Measurements from ENCODE around the gene IRX2.

IRX2 gene

DNA sequence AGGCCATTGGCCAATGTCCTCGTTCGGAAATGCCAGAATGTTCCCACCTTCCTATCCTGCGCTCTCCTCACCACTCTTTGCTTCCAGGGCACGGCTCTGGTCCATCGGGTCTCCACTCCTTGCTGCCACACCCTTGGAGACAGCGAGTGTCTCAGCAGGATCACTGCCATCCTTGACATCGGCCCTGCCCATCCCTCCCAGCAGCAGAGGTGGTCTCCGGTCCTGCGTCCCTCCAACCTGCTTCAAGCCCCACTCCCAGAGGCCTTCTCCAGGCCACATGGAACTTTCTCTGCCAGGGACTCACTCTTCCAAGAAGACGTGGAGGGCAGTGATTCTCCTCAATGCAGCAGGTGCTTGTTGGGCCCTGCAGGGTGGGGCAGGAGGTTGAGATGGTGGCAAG, 42.7 kb downstream of the IRX2 start:
- TF ChIP-seq GATA3 (IDR thresholded peaks at IDR 0.05; ENCODE audit: low read depth, low read length) = no peak
- no peak for TF ChIP-seq GATA2 (IDR thresholded peaks at IDR 0.05; ENCODE audit: low read depth, low read length)

DNA sequence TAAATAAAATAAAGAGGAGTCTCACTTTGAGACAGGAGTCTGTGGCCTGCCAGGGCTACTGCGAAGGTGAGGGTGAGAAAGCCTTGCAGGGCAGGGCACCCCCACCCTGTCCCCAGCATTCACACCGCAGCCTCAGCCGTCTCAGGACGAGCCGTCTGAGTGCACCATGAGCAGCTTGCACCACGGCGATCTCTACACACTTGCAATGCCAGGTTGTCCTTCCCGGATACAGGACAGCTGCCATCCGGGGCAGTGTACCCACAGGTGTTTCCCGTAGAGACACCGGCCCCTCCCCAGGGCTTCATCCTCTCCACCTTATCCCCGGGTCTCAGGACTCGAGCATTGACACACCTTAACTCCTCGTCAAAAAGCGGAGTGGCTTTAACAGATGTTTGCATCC, 43.3 kb downstream of the IRX2 start:
- no peak for TF ChIP-seq GATA2 (IDR thresholded peaks at IDR 0.05; ENCODE audit: low read depth, low read length)
- no peak for TF ChIP-seq GATA3 (IDR thresholded peaks at IDR 0.05; ENCODE audit: low read depth, low read length)

DNA sequence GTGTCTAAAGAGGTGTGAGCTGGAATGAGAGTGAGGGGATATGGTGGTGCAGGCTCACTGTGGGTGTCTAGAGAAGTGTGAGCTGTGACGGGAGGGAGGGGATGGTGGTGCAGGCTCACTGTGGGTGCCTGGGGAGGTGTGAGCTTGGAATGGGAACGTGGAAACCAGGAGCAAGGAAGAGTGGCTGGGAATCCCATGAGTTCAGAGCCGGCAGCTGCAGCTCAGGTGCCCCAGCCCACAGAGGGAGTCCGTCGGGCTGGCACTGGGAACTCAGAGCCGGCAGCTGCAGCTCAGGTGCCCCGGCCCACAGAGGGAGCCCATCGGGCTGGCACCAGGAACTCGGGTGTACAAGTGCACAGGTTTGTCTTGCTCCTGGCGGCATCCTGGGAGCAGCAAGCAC, 45.6 kb downstream of the IRX2 start:
- no peak for TF ChIP-seq GATA3 (IDR thresholded peaks at IDR 0.05; ENCODE audit: low read depth, low read length)
- TF ChIP-seq GATA2 (IDR thresholded peaks at IDR 0.05; ENCODE audit: low read depth, low read length) = no peak

DNA sequence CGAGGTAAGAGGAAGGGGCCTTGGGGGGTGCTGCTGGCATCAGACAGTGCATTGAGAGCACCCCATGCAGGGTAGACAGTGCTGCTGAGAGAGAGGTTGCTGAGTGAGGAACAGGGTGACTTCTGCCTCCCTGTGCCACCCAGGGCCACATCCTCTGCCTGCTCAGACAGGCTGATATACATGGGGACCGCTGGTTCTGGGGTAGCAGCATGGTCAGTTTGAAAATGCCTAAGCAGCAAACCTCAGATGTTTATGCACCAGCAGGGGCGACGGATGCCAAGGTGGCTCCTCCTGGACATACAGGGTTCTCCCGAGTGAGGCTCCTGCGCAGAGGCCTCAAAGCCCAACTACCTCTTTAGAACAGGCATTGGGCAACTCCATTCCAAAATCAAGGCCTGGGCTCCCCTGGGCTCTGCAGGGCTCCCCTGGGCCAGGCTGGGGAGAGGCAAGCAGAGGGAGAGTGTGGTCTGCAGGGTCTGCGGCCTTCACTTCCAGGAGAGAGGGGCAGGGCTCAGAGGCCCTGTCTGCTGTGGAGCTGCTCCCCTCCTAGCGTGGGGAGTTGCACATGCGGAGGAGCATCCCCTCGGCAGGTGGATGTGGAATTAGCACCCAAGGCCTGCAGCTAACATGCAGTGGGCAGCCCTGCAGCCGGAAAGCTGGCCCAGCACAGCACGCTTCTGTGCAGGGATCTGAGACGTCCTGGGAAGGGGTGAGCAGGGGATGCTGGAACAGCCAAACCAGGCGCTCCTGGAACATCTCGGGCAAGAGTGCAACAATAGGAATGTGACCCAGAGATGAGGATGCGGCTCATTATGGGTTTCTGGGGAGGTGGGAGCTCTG, 46.5 kb downstream of the IRX2 start:
- no peak for TF ChIP-seq GATA2 (IDR thresholded peaks at IDR 0.05; ENCODE audit: low read depth, low read length)
- TF ChIP-seq GATA3 (IDR thresholded peaks at IDR 0.05; ENCODE audit: low read depth, low read length) = no peak

DNA sequence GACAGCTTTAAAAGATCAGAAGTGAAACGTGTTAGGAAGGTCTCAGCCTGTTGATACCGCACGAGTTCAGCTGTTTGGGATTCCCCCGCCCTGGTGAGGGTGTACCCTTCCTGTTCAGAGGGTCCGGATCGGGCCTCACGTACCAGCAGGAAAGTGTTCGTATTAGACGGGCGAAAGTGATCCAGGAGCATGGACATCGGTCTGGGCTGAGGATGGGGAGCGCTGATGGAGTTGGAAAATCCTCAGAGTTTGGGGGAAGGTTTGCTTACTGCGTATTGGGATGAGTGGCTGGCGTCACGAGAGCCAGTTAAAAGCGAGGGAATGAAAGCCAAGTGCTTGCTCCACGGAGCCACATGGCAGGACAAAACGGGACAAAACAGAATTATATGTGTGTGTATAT, 47.4 kb downstream of the IRX2 start:
- TF ChIP-seq GATA2 (IDR thresholded peaks at IDR 0.05; ENCODE audit: low read depth, low read length) = no peak
- TF ChIP-seq GATA3 (IDR thresholded peaks at IDR 0.05; ENCODE audit: low read depth, low read length) = no peak

DNA sequence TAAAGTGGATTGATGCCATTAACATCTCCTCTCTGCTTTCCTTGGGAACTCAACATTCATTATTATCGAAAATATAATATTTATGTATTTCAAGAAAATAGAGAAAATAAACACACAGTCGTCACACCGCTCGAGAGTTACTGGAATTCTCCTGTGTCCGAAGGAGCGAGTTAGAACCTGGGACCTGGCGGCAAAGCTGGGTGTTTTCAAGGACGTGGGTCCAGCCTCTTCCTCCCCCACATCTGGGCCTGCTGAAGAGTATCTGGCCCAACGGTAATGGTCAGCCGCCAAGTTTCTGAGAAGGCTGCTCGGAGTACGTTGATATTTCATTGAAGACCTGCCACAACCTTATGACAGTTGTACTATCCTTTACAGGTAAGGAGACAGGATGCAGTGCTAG, 47.9 kb downstream of the IRX2 start:
- no peak for TF ChIP-seq GATA2 (IDR thresholded peaks at IDR 0.05; ENCODE audit: low read depth, low read length)
- TF ChIP-seq GATA3 (IDR thresholded peaks at IDR 0.05; ENCODE audit: low read depth, low read length) = no peak

DNA sequence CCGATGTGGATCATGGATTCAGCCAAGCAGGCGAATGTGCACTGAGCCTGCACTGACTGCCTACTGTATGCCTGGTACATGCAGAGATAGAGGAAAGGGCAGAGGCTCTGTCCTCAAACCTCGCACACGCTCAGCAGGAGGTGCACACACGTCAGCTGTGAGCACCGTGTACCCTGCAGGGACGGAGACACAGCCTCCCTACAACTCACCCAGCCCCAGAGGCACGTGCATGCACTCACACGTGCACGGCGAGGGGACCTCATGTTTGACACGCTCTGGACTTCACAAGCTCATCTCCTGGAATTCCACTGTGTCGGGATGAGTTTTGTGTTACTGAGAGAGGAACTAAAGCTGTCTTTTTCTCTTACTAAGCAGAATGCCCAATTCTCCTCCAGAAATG, 48.4 kb downstream of the IRX2 start:
- no peak for TF ChIP-seq GATA3 (IDR thresholded peaks at IDR 0.05; ENCODE audit: low read depth, low read length)
- TF ChIP-seq GATA2 (IDR thresholded peaks at IDR 0.05; ENCODE audit: low read depth, low read length) = no peak

DNA sequence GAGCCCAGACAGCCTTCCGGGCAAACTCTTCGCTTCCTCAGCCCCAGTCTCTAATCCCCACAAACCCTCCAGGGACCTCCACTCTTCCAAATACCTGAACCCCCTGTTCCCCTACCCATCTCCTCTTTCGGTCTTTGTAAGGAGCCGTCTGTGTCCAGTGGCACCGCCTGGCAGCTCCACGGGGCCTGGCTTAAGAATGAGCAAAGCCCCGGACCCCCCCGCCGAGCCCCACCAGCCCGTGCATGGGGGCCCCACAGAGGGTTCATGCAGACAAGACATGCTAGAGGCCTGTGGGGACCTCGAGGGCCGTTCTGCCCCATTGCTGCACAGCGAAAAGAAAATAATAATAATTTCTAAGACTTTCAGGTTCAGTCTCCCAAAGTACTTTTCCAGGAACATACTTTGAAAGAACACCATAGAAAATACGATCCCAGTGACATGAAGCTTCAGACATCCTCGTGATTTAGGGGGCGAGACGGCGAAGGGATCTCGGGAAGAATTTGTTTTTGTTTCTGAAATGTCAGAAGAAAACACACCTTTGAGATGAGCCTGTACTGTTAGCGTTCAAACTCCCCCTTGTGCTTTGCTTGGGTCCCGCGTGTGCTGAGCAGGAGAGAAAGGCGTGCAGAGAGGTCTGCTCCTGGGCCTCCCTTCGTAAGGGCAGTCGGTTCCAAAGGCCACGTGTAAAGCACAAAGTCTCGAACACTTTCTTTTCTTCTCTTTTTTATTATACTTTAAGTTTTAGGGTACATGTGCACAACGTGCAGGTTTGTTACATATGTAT, 49.2 kb downstream of the IRX2 start:
- TF ChIP-seq GATA3 (IDR thresholded peaks at IDR 0.05; ENCODE audit: low read depth, low read length) = no peak
- TF ChIP-seq GATA2 (IDR thresholded peaks at IDR 0.05; ENCODE audit: low read depth, low read length) = no peak

DNA sequence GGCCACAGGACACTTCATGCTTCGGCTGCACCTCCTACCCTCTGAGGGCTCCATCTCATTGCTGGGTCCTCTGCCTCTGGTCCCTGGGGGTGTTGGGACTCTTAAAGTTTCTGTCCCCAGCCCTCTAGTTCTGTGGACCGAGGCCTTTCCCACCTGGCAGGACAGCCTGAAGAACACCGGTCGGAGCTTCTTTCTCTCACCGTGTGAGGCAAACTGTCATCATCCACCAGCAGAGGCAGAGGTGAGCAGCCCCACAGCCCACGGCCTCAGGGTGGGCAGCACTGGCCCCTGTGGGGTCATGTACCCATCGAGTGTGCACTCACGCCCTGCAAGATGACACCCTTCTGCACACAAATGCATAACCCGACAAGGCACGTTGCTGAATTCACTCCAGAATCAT, 49.9 kb downstream of the IRX2 start:
- no peak for TF ChIP-seq GATA3 (IDR thresholded peaks at IDR 0.05; ENCODE audit: low read depth, low read length)
- TF ChIP-seq GATA2 (IDR thresholded peaks at IDR 0.05; ENCODE audit: low read depth, low read length) = no peak

DNA sequence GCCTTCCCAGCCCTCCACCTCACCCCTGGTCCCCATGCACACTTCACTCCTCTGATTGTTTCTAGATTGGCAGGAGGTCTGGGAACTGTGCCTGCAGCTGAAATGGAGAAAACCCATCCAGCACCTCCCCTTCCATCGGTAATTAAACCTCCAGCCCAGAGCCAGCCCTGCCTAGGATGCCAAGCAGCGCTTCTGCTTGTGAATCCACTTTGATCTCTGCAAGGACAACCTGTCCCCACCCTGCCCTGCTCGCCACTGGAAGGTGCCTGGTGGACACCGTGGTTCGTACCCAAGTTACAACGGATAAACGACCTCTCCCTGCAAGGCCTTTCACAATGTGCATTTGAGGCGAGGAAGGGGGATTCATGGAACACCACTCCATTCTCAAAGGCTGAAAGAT, 50.6 kb downstream of the IRX2 start:
- TF ChIP-seq GATA2 (IDR thresholded peaks at IDR 0.05; ENCODE audit: low read depth, low read length) (no peak), GATA3 (IDR thresholded peaks at IDR 0.05; ENCODE audit: low read depth, low read length) (no peak)

DNA sequence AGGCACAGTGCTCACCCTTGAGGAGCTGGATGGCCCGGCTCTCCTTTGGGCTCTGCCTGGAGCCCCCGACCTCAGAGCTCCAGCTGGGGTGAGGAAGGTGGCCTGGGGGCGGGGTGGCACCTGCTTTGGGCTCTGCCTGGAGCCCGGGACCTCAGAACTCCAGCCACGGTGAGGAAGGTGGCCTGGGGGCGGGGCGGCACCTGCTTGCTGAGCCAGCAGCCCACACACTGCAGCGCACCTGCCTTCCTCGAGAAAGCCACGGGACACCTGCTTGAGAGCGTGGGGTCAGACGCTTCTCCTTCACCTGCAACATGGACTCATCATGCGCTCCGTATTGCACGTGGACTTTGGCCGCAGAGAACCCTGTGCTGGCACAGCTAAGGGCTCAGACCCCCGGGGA, 51.8 kb downstream of the IRX2 start:
- TF ChIP-seq GATA3 (IDR thresholded peaks at IDR 0.05; ENCODE audit: low read depth, low read length) = no peak
- no peak for TF ChIP-seq GATA2 (IDR thresholded peaks at IDR 0.05; ENCODE audit: low read depth, low read length)

DNA sequence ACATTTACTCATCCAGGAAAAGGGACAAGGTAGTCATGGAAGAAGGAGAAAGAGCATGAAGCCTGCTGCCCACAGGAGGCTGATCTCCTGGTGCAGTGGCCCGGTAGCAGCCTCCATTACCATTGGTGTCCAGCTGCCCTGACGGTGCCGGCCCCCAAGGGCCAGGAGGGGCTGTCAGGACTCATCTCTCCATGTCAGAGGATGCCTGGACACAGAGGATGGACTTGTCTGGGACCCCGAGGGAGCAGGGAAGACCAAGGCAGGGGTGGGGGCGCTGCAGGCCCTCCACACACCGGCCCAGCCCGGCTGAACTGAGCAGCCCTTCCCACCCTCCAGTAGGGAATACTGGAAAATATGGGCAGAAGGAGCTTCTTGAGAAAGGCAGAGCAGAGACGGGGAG, 52.2 kb downstream of the IRX2 start:
- TF ChIP-seq GATA2 (IDR thresholded peaks at IDR 0.05; ENCODE audit: low read depth, low read length) = no peak
- TF ChIP-seq GATA3 (IDR thresholded peaks at IDR 0.05; ENCODE audit: low read depth, low read length) = no peak

DNA sequence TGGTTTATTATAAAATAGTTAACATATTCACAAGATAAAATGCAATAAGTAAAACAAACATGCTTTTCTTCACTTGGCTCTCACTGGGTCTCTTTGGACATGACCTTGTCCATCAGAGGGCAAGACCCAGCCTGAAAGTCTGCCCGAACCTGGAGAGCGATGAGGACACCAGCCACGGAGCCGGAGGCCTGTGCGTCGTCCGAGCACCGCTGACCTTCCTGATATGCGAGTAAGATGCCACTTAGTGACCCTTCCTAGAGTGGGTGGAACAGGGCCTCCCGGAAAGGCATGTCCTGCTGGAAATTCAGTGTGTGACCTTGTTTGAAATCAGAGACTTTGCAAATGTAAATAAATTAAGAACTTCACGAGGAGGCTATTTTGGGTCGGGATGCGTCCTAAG, 52.9 kb downstream of the IRX2 start:
- TF ChIP-seq GATA3 (IDR thresholded peaks at IDR 0.05; ENCODE audit: low read depth, low read length) = no peak
- no peak for TF ChIP-seq GATA2 (IDR thresholded peaks at IDR 0.05; ENCODE audit: low read depth, low read length)

DNA sequence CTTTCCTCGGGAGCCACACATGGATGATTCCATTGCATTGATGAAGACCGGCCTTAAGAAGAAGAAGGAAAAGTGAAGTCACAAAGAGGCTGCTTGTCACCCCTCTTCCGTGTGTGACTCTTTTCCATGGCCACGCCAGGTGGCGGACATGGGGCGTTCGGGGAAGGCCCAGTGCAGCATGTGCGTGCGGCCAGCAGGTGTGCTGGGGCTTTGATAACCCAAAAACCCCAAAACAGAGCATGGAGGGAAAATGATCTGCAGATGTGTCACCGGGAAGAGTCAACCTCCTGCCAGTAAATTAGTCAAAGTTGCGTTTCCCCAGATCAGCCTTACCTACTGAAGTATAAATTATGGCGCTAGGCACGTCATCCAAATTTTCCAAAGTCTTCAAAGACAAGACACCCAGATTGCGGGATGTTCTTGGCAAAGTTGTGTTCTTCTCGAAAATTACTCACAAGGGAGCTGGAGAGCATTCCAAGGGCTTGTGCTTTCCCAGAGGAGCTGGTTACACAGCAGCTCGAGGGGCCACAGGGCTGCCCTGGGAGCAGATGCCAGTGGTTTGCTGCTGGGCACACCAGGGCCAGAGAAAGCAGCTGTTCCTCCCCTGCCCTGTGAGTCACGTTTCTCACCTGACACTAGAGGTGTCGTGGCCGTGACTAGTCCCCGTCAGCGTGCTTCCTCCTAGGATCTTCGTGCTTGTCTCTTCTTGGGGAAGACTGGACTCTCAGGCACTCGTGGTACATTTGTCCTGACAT, 53.9 kb downstream of the IRX2 start:
- TF ChIP-seq GATA2 (IDR thresholded peaks at IDR 0.05; ENCODE audit: low read depth, low read length) (no peak), GATA3 (IDR thresholded peaks at IDR 0.05; ENCODE audit: low read depth, low read length) (no peak)
